T-helper 1 cell (primary cell): ENCODE results near the gene HDGFL3.
A peak's percentile ranks its signal among the peaks of the same experiment; 100 is the strongest.
"Not testable (repeated sequence)": the region's sequence is repeated elsewhere in the genome, so short reads cannot be mapped to it uniquely, and the experiment has no call there.

ENCODE experiments used
- DNase-seq, 5 donors: peaks; one replicate each; pipeline ENCODE4 v3.0.0-alpha.2; 2012 to 2020
- total RNA-seq, 4 donors: gene quantifications; one replicate each; lab custom pipeline; 2026; lab: John Stamatoyannopoulos, UW

The HDGFL3 gene
- 1.1 to 4.9 (median 4.0) reads per million in 4 donors for total RNA-seq

DNA sequence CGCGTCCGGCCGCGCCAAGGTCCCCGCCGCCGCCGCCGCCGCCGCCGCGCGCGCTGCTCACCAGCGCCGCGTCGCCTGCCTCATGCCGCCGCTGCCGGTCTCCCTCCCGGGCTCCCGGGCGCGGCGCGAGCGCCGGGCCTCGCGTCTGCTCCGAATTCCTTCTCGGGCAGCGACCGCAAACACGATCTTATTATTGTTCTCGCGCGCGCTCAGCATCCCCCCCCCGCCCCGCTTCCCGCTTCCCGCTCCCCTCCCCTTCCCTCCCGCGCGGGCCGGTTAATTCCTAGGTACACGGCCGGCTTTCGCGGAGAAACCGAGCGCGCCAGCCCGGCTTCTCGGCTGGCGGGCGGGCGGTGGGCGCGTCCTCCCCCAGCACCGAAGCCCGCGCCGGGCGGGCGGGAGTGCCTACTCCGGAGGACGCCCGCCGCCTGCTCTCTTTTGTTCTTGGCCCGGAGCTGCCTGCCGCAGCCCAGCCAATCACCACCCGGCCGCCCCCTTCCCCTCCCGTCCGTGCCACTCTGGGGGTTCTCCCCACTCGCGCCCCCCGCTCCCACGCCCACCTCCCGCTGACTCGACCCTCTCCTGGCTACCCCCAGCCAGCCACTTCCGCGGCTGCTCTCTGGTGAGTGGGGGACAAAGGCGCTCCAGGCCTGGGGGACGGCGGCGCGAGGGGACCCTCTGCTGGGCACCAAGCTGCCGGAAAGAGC, at the start of gene HDGFL3:
Gene HDGFL3 (minus strand): TSS at position 164 of the 707 bp plus-strand sequence. CDS start 409 bp downstream, outside the sequence.
- DNase-seq = peak in 2 of 5 donors; percentile 2 to 42

GRCh38 chr15:83250781-83251180, 43.2 kb upstream of the HDGFL3 start:
- no peak for DNase-seq

DNA sequence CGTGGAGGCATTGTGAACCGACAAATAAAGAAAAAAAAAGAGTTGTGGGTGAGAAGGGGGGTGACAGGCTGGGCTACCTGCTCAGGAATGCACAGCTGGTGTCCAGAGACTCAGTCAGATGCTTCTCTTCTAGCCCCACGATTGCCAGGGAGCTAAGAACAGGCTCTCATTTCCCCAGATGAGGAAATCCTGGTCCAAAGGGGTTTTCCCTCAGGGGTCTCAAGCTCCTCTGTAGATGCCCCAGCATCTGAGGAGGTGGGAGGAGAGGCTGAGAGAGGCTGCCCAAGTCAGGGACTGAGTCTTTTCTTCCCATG, 41.4 kb upstream of the HDGFL3 start:
- DNase-seq = no peak

GRCh38 chr15:83248151-83249029, 40.8 kb upstream of the HDGFL3 start:
- DNase-seq = peak in 2 of 5 donors; percentile 1 to 29

DNA sequence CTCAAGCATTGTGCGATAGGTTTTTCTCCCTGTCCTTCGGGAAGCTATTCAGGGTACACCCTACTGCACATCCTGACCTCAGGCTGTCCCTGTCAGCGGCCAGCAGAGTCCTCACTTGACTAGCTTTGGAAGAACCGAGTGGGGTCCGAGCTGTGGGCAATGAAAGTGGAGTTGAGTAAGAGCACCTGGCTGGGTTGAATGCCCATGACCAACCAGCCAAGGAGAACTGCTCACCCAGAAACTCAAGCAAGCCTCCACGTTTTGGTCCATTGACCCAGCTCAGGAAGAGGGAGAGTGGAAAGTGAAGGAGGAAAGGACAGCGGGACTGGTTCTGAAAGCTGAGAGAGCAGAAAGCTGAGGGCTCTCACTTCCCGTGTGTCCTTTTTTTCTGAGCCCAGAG, 36.0 kb upstream of the HDGFL3 start:
- no peak for DNase-seq

DNA sequence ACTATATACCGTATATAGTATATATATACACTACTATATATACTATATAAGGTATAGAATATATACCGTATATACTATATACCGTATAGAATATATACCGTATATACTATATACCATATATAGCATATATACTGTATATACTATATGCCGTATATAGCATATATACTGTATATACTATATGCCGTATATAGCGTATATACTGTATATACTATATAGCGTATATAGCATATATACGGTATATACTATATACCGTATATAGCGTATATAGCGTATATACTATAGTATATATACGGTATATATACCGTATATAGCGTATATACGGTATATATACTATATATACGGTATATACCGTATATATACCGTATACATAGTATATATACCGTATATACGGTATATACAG, 22.6 kb upstream of the HDGFL3 start:
- no peak for DNase-seq

DNA sequence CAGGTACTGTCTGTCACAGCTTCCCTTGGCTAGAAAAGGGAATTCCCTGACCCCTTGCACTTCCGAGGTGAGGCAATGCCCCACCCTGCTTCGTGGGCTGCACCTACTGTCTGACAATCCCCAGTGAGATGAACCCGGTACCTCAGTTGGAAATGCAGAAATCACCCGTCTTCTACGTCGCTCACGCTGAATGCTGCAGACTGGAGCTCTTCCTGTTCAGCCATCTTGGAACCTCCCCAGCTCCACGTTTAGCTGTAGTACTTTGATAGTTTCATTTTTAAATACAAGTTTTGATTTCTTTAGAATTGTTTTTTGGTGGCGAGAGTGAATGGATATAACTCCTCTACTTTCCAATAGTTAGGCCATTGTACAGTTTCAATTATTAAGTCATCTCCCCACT, 17.8 kb upstream of the HDGFL3 start:
- no peak for DNase-seq

- not testable (repeated sequence) for DNase-seq
Observed at GRCh38 chr15:83221781-83222180, 14.2 kb upstream of the HDGFL3 start.

DNA sequence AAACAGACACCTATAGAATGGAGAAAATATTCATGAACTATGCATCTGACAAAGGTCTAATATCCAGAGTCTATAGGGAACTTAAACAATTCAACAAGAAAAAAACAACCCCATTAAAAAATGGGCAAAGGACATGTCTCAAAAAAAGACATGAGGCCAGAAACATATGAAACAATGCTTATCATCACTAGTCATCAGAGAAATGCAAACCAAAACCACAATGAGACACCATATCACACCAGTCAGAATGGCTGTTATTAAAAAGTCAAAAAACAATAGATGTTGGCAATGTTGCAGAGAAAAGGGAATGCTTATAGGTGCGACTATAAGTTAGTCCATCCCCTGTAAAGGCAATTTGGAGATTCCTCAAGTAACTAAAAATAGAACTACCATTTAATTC, 11.4 kb upstream of the HDGFL3 start:
- DNase-seq = no peak

DNA sequence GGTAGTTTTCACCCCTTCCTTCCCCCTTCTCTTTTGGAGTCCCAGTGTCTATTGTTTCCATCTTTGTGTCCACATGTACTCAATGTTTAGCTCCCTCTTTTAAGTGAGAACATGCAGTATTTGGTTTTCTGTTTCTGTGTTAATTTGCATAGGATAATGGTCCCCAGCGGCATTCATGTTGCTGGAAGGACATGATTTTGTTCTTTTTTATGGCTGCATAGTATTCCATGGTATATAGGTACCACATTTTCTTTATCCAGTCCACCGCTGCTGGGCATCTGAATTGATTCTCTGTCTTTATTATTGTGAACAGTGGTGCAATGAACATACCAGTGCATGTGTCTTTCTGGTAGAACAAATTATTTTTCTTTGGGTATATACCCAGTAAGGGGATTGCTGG, 7.7 kb upstream of the HDGFL3 start:
- no peak for DNase-seq

GRCh38 chr15:83210619-83211018, 3.0 kb upstream of the HDGFL3 start:
- DNase-seq = no peak

DNA sequence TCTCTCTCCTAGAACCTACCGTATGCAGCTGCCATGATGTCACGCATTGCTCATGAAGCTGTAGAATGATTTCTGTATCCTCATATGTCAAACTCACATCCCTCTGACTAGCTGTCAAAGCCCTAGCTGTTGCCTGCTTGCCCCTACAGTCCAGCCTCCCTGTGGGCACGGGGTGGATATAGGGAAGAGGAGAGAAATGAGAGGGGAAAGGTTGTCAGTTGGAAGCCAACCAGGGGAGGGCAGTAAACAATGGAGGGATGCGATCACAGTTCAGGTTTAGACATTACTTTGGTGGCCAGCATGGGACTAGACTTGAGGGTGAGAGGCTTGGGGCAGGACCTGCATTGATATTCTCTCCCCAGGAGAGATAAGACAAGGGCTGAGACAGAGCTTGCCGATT, 1.7 kb upstream of the HDGFL3 start:
- DNase-seq = no peak

GRCh38 chr15:83208367-83208661, 691 bp upstream of the HDGFL3 start:
- no peak for DNase-seq

DNA sequence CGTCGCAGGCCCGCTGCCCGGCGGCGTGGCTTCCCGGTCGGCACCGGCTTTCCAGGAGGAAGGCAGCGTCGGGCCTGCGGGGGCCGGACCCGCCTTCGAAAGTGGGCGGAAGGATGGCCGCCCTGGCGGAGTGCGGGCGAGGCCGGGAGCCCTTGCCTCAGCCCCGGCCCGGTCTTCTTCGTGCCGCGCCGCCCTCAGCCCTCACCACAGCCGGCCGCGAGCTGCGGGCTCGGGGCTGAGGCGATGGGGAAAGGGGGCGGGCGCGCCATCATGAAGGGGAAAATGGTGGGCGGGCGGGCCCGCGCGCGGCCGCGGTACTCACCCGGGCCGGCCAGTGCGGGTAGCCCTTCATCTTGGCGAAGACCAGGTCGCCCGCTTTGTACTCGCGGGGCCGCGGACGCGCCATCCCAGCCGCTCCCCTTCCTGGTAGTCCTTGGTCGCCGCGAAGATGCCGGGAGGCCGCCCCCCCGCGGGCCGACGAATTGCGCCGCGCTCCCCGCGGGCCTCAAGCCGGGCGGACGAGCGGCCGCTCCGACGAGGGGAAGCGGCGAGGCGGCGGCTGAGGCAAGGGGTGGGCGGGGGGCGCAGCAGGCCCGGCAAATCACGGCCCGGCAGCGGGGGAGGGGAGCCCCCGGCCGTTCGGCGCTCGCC, 489 bp downstream of the HDGFL3 start:
- peak in 2 of 5 donors; percentile 1 to 13 for DNase-seq

DNA sequence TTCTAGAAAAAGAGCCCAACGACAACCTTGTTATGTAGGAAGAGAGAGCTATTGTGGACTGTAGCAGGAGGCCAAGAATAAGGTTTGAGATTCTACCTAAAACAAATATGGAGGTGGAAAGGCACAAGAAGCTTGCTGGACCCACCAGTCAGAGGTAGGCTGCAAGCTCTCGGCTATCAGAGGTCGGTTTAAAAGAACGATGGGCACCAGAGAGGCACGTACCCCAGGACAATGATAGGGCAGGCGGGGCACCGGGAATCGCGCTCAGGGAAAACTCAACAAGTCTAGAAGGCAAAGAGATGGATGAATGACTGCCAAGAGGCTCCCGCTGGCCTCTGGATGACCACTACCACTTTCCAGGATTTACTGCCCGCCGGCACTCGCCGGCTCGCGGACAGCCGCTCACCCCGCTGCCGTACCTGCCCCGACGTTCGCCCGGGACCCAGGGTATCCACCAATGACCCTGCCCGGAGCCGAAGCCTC, 1.1 kb downstream of the HDGFL3 start:
- DNase-seq = no peak

GRCh38 chr15:83205725-83206324, 1.8 kb downstream of the HDGFL3 start:
- no peak for DNase-seq

- no peak for DNase-seq
Observed at GRCh38 chr15:83204697-83205096, 2.9 kb downstream of the HDGFL3 start.

DNA sequence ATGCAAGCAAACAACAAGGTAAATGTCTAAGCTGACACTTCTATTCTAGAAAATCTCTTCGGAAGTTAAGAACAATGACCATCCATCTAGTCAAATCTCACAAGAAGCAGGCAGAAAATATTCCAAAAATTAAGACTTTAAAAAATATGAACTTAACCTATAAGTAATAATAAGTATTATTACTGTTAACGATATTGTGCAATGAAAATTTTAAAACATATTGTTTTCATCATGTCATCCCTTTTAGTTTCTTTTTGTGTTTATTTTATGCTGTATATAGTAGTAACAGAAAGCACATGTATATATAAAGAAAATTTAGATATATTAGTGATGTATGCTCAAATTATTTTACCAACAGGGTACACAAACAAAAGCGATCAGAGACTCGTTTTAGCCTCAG, 4.1 kb downstream of the HDGFL3 start:
- DNase-seq = no peak

- peak in 1 of 5 donors; percentile 22 for DNase-seq
Observed at GRCh38 chr15:83200589-83200988, 7.0 kb downstream of the HDGFL3 start.

GRCh38 chr15:83200162-83200561, 7.5 kb downstream of the HDGFL3 start:
- DNase-seq = peak in 1 of 5 donors; percentile 56

DNA sequence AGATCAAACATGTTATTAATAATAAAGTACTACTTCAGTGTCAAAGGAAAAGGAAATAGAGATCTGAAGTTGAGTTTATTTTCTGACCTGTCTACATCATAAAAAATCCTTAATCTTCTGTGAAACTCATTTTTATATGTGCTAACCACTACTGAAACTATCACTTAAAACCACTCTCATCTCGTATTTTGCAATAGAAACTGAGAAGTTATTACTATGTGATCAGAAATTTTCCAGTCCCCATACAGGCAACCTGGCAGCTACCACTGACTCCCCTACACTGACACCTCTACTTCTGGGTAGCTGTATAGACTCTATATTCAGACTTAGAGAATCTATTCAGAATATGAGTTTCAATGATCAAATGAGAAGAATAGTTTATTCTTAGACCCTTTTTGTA, 8.3 kb downstream of the HDGFL3 start:
- DNase-seq = peak in 1 of 5 donors; percentile 65

DNA sequence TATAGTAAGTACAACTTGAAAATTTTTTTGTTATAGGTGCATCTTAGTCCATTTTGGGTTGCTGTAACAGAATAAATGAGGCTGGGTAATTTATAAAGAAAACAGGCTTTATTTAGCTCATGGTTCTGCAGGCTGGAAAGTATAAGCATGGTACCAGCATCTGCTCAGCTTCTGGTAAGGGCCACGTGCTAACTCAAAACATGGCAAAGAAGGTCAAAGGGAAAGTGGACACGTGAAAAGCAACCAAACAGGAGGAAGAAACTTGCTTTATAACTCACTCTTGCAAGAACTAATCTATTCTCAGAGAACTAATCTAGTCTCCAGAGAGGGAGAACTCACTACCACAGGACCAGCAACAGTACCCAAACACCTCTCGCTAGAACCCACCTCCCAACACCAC, 9.1 kb downstream of the HDGFL3 start:
- DNase-seq = no peak

GRCh38 chr15:83194528-83194927, 13.1 kb downstream of the HDGFL3 start:
- no peak for DNase-seq
